HTERT RPE-1 (cell line): ENCODE measurements around the gene PMEPA1.

Experiments used
- in situ Hi-C: fragments of 300-500 bp; cut with MboI; formaldehyde crosslinking; loops from 4 replicates; pipeline ENCODE4 v1.14.3; 2020; ENCODE audit warnings: low sequenced_read_pairs

The PMEPA1 gene

GRCh38 chr20:57663241-57663640, 46.6 kb downstream of the PMEPA1 start:
- in situ Hi-C loops = no loop called here

- in situ Hi-C loops = no loop called here
Observed at GRCh38 chr20:57662456-57663240, 47.2 kb downstream of the PMEPA1 start.

GRCh38 chr20:57661746-57662455, 47.9 kb downstream of the PMEPA1 start:
- in situ Hi-C loops = no loop called here

GRCh38 chr20:57660922-57661745, 48.7 kb downstream of the PMEPA1 start:
- in situ Hi-C loops = no loop called here

- in situ Hi-C loops = no loop called here
Observed at GRCh38 chr20:57660181-57660921, 49.5 kb downstream of the PMEPA1 start.

- in situ Hi-C loops = no loop called here
Observed at GRCh38 chr20:57659517-57660180, 50.2 kb downstream of the PMEPA1 start.

GRCh38 chr20:57658833-57659516, 50.8 kb downstream of the PMEPA1 start:
- in situ Hi-C loops = no loop called here

- in situ Hi-C loops = no loop called here
Observed at GRCh38 chr20:57658447-57658832, 51.4 kb downstream of the PMEPA1 start.

- in situ Hi-C loops = no loop called here
Observed at GRCh38 chr20:57657535-57658446, 52.0 kb downstream of the PMEPA1 start.

GRCh38 chr20:57656821-57657534, 52.8 kb downstream of the PMEPA1 start:
- in situ Hi-C loops = no loop called here

- in situ Hi-C loops = no loop called here
Observed at GRCh38 chr20:57656252-57656820, 53.5 kb downstream of the PMEPA1 start.

GRCh38 chr20:57655809-57656155, 54.0 kb downstream of the PMEPA1 start:
- in situ Hi-C loops = no loop called here

GRCh38 chr20:57654998-57655808, 54.6 kb downstream of the PMEPA1 start:
- in situ Hi-C loops = no loop called here

GRCh38 chr20:57654363-57654997, 55.3 kb downstream of the PMEPA1 start:
- in situ Hi-C loops = no loop called here

- in situ Hi-C loops = no loop called here
Observed at GRCh38 chr20:57653910-57654309, 55.9 kb downstream of the PMEPA1 start.

- in situ Hi-C loops = no loop called here
Observed at GRCh38 chr20:57653546-57653900, 56.3 kb downstream of the PMEPA1 start.
